ENCODE measurements around the gene GOLGA6L26.
"Not testable (repeated sequence)": the region's sequence is repeated elsewhere in the genome, so short reads cannot be mapped to it uniquely, and the experiment has no call there.

The GOLGA6L26 gene, protein sequence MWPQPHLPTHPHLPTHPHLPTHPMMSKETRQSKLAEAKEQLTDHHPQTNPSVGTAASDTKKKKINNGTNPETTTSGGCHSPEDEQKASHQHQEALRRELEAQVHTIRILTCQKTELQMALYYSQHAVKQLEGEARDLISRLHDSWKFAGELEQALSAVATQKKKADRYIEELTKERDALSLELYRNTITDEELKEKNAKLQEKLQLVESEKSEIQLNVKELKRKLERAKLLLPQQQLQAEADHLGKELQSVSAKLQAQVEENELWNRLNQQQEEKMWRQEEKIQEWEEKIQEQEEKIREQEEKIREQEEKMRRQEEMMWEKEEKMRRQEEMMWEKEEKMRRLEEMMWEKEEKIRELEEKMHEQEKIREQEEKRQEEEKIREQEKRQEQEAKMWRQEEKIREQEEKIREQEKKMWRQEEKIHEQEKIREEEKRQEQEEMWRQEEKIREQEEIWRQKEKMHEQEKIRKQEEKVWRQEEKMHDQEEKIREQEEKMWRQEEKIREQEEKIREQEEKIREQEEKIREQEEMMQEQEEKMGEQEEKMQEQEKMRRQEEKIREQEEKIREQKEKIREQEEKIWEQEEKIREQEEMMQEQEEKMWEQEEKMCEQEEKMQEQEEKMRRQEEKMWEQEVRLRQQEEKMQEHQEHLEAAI

DNA sequence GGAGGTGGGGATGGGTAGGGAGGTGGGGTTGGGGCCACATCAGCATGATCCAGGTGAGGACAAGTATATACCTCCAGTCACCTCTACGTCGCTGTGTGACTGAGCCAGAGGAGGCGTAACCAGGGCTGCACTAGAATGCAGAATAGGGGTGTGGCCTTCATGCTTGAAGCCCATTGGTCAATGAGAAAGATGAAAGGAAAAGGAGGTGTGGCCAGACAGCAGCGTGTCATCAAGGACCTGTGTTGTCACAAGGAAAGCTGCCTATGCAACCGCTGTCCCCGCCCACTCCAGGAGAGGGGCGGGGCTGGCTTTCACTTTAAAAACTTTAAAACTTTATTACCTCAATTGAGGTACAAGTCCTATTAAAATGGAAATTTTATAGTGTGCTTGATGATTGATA lies at the start of gene GOLGA6L26:
GOLGA6L26 (minus strand) TSS at position 101 of the 400 bp plus-strand sequence; CDS start at position 40, 61 bp downstream.
- in situ Hi-C loops (cut with HindIII; ENCODE audit: low sequenced_read_pairs); H3K4me3 ChIP-seq (ENCODE audit: low read depth, low read length); DNase-seq (ENCODE audit: low read depth): not testable (repeated sequence)

DNA sequence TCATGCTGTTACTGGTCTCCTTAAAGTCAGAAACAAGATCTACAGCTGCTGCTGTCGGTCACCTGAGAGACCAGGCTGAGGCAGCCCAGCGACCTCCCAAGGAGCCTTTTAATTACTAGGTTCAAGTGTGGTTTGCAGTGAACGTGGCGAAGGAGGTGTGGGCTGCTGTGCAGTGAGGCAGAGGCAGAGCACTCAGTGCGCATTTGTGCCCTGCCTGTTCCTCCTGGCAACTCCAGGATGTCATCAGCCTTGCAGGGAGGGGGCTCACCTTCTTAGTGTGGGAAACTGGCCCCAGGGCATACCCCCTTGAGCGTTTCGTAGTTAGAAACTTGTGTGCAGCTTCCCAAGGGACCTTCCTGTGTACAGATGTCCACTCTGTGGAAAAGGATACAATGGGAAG lies 47.2 kb upstream of the GOLGA6L26 start:
- DNase-seq (ENCODE audit: low read depth); in situ Hi-C loops (cut with HindIII; ENCODE audit: low sequenced_read_pairs); H3K4me3 ChIP-seq (ENCODE audit: low read depth, low read length): not testable (repeated sequence)

DNA sequence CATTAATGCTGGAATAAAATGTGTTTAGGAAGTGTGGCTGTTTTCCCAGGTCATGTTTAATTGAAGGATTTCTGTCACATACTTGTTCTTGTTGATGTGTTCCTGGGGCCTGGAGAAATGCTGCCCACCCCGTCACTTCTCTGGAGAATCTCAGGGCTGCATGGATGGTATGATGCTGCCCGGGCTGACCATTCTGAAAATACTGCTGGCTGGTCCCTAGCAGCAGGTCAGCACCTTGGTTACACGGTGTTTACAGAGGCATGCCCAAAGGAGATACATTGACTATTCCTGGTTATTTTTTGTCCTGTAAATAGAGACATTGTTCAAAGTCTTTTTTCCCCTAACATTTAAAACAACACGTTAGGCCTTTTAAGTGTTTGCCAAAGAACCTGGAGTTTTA lies 46.7 kb upstream of the GOLGA6L26 start:
- in situ Hi-C loops (cut with HindIII; ENCODE audit: low sequenced_read_pairs); DNase-seq (ENCODE audit: low read depth); H3K4me3 ChIP-seq (ENCODE audit: low read depth, low read length): not testable (repeated sequence)

DNA sequence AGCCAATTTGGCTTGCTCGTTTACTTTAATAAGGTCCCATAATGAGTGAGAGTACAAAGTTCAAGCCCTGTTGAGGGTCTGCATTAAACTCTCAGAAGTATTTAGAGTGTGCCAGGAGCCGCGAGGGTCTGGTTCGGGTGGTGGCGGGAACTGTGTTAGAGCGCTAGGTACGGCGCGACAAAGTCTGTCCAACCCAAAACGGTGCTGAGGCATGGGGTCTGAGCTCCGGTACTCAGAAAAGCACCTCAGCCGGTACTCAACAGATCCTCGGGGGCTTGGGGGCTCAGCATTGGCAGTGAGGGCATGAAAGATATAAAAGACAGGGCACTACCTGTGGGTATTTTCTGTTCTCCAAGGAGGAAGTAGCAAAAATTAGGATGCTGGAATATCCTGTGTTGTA lies 45.0 kb upstream of the GOLGA6L26 start:
- H3K4me3 ChIP-seq (ENCODE audit: low read depth, low read length); DNase-seq (ENCODE audit: low read depth); in situ Hi-C loops (cut with HindIII; ENCODE audit: low sequenced_read_pairs): not testable (repeated sequence)

DNA sequence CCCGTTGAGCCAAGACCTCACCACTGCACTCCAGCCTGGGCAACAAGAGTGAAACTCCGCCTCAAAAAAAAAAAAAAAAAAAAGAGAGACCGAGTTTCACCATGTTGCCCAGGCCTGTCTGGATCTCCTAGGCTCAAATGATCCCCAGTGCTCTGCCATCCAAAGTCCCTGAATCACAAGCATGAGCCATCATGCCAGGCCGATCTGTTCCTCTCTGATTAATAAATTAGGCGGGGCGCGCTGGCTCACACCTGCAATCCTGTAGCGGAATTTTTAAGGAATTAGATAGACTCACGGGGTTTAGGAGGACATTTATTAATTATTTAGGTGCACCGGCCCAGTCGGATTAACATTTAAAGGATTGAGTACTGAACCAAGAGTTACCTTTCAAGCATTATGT lies 40.2 kb upstream of the GOLGA6L26 start:
- H3K4me3 ChIP-seq (ENCODE audit: low read depth, low read length); in situ Hi-C loops (cut with HindIII; ENCODE audit: low sequenced_read_pairs); DNase-seq (ENCODE audit: low read depth): not testable (repeated sequence)

DNA sequence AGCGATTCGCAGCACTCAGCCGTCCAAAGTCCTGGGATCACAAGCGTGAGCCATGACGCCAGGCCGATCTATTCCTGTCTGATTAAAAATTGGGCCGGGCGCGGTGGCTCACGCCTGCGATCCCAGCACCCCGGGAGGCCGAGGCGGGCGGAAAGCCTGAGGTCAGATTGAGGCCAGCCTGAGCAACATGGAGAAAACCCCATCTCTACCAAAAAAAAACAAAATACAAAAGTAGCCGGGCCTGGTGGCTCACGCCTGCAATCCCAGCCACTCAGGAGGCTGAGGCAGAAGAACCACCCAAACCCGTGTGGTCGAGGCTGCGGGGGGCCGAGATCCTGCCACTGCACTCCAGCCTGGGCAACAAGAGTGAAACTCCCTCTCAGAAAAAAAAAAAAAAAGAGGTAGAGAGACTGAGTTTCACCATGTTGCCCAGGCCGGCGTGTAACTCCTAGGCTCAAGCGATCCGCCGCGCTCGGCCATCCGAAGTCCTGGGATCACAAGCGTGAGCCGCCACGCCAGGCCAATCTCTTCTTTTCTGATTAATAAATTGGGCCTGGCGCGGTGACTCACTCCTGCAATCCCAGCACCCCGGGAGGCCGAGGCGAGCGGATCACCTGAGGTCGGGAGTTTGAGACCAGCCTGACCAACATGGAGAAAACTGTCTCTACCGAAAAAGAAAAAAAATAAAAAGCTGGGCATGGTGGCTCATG lies 39.0 kb upstream of the GOLGA6L26 start:
- H3K4me3 ChIP-seq (ENCODE audit: low read depth, low read length); DNase-seq (ENCODE audit: low read depth); in situ Hi-C loops (cut with HindIII; ENCODE audit: low sequenced_read_pairs): not testable (repeated sequence)

DNA sequence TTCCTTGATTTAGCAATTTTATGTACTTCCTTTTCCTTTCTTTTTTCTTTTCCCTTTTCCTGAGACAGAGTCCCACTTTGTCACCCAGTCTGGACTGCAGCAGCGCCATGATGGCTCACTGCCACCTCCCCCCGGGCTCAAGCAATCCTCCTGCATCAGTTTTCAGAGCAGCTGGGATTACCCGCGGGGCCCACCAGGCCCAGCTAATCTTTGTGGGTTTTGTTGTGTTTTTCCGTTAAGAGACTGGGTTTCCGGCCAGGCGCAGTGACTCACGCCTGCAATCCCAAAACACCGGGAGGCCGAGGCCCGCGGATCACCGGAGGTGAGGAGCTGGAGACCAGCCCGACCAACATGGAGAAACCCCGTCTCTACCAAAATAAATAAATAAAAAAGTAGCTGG lies 38.3 kb upstream of the GOLGA6L26 start:
- no peak for DNase-seq (ENCODE audit: low read depth)
- TF ChIP-seq, protein P1, sequence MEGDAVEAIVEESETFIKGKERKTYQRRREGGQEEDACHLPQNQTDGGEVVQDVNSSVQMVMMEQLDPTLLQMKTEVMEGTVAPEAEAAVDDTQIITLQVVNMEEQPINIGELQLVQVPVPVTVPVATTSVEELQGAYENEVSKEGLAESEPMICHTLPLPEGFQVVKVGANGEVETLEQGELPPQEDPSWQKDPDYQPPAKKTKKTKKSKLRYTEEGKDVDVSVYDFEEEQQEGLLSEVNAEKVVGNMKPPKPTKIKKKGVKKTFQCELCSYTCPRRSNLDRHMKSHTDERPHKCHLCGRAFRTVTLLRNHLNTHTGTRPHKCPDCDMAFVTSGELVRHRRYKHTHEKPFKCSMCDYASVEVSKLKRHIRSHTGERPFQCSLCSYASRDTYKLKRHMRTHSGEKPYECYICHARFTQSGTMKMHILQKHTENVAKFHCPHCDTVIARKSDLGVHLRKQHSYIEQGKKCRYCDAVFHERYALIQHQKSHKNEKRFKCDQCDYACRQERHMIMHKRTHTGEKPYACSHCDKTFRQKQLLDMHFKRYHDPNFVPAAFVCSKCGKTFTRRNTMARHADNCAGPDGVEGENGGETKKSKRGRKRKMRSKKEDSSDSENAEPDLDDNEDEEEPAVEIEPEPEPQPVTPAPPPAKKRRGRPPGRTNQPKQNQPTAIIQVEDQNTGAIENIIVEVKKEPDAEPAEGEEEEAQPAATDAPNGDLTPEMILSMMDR (IDR thresholded peaks at IDR 0.05; ENCODE audit: low read depth, low read length, missing control alignments), result no peak
- in situ Hi-C loops (cut with HindIII; ENCODE audit: low sequenced_read_pairs), result no loop called here
- no peak overlapping the region for H3K4me3 ChIP-seq (ENCODE audit: low read depth, low read length)

DNA sequence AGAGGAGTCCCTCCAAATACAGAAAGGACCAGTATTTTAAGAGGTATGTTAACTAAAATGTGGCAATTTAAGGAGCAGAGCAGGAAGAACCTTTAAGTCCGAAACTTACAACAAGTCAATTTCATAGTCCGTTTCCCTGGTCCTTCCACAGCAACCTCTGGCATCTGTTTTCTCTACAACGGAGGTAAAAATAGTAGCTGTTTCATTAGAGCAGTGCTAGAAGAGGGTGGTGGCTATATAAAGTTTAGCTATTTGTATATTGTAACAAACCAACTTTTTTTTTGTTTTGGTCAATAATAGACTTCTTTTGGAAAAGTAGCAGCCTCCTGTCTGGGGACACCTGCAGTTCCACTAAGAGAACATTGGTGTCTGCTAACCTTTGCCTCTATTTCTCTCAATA lies 37.9 kb upstream of the GOLGA6L26 start:
- in situ Hi-C loops (cut with HindIII; ENCODE audit: low sequenced_read_pairs); H3K4me3 ChIP-seq (ENCODE audit: low read depth, low read length); DNase-seq (ENCODE audit: low read depth): not testable (repeated sequence)

DNA sequence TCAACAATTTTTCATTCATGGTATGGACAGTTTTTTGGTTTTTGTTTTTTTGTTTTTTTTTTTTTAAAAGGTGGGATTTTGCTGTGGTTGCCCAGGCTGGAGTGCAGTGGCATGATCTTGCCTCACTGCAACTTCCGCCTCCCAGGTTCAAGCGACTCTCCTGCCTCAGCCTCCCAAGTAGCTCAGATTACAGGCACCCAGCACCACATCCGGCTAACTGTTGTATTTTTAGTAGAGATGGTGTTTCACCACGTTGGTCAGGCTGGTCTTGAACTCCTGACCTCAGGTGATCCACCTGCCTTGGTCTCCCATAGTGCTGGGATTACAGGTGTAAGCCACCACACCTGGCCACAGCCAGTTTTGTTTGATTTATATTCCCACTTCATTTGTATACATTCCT lies 37.1 kb upstream of the GOLGA6L26 start:
- DNase-seq (ENCODE audit: low read depth); in situ Hi-C loops (cut with HindIII; ENCODE audit: low sequenced_read_pairs); H3K4me3 ChIP-seq (ENCODE audit: low read depth, low read length): not testable (repeated sequence)

DNA sequence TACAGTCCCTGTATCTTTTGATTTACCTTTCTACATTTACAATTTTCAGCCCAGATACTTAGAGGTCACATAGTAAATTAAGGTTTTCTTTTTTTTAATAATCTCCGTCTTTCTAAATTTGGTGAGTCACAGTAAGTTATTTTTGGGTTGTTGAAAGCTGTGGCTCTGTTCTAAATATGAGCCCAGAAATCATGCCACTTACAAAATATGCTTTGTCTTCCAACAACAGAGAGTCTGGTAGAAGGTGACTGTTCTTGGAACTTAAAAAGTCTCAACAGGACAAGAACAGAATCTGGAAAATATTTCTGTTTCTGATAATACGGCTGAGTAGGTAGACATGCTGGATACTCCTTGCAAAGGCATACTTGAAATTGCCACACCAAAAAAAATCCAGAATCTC lies 36.6 kb upstream of the GOLGA6L26 start:
- DNase-seq (ENCODE audit: low read depth), result no peak
- TF ChIP-seq, protein P1 (IDR thresholded peaks at IDR 0.05; ENCODE audit: low read depth, low read length, missing control alignments), result no peak
- in situ Hi-C loops (cut with HindIII; ENCODE audit: low sequenced_read_pairs), result no loop called here
- H3K4me3 ChIP-seq (ENCODE audit: low read depth, low read length), result no peak overlapping the region

DNA sequence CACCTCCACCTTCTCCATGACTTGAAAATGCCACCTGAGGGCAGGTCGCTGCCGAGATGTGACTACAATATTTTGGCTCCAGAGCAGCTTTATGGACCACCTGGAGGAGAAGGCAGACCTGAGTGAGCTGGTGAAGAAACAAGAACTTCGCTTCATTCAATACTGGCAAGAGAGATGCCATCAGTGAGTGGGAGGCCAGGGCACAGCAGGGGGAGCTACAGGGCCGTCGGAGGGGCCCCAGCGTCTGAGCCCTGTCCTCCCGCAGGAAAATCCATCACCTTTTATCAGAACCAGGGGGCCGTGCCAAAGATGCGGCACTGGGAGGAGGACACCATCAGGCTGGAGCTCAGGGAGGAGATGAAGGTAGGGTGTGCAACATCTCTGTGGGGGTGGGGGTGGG lies 30.3 kb upstream of the GOLGA6L26 start:
- DNase-seq (ENCODE audit: low read depth); H3K4me3 ChIP-seq (ENCODE audit: low read depth, low read length); in situ Hi-C loops (cut with HindIII; ENCODE audit: low sequenced_read_pairs): not testable (repeated sequence)

DNA sequence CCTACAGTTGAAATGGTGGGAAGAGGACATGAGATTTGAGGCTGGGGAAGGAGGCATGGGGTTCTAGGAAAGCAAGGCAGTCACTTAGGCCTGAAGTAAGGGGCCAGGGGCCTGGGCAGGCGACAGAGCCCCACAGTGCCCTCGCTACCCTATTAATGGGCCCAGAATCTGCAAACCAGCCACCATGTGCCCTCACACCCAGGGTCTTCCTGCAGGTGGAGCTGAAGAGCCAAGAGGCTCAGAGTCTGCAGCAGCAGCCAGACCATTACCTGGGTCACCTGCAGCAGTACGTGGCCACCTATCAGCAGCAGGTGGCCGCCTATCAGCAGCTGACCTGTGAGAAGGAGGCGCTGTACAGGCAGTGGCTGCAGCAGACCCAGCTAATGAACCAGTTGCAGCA lies 28.6 kb upstream of the GOLGA6L26 start:
- in situ Hi-C loops (cut with HindIII; ENCODE audit: low sequenced_read_pairs); H3K4me3 ChIP-seq (ENCODE audit: low read depth, low read length); DNase-seq (ENCODE audit: low read depth): not testable (repeated sequence)

DNA sequence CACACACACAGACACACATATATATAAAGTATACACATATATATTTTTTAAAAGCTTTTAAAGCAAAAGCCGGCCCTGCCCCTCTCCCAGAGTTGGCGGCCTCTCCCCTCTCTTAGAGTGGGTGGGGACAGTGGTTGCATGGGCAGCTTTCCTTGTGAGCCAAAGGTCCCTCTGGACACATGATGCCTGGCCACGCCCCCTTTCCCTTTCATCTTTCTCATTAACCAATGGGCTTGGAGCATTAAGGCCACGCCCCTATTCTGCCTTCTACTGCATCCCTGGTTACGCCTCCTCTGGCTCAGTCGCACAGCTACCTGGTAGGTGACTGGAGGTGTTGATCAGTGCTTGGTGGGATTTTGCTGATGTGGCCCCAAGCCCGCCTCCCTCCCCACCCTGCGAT lies 20.5 kb upstream of the GOLGA6L26 start, which contains the start of gene GOLGA8S:
GOLGA8S (plus strand) TSS at position 301 of the 400 bp plus-strand sequence; CDS start at position 363, 62 bp downstream.
- DNase-seq (ENCODE audit: low read depth); in situ Hi-C loops (cut with HindIII; ENCODE audit: low sequenced_read_pairs): not testable (repeated sequence)

DNA sequence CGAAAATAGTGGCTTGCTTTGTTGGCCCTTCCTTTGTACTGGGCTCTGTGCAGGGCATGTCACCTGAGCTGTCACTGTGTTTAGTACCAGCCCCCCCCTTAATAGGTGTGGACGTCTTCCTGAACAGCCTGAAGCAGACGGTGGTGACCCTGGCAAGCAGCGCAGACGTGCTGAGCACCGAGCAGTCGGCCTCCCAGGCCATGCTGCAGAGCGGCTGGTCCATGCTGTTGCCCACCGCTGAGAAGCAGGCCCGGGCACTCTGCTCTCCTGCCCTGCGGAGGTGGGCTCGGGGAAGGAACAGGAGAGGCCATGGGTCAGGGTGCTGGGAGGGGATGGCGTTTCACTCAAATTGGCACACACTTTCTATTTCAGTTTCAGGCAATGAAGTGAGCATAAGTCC lies 22.8 kb downstream of the GOLGA6L26 start:
- H3K4me3 ChIP-seq (ENCODE audit: low read depth, low read length); DNase-seq (ENCODE audit: low read depth); in situ Hi-C loops (cut with HindIII; ENCODE audit: low sequenced_read_pairs): not testable (repeated sequence)

More for the DNA sequence above, 20.5 kb upstream of the GOLGA6L26 start, which contains the start of gene GOLGA8S:
- not testable (repeated sequence) for H3K4me3 ChIP-seq (ENCODE audit: low read depth, low read length)

DNA sequence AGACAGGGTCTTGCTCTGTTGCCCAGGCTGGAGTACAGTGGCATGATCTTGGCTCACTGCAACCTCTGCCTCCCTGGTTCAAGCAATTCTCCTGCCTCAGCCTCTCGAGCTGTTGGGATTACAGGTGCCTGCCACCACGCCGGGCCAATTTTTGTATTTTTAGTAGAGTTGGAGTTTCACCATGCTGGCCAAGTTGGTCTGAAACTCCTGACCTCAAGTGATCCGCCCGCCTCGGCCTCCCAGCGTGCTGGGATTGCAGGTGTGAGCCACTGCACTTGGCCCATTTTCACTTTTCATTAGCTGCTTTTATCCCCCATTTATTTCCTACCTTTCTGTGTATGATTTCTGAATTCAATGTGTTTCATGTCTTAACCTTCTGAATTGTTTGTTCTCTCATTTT lies 28.1 kb downstream of the GOLGA6L26 start:
- in situ Hi-C loops (cut with HindIII; ENCODE audit: low sequenced_read_pairs); DNase-seq (ENCODE audit: low read depth); H3K4me3 ChIP-seq (ENCODE audit: low read depth, low read length): not testable (repeated sequence)
